Gastrocnemius medialis (tissue), 4 donors: ENCODE results near the gene MRPL12. TPM values are rescaled to one million over a fixed set of nuclear protein-coding genes. Genes with fewer than 3 reads are reported as not detected.
A peak's percentile ranks its signal among the peaks of the same experiment; 100 is the strongest.

Experiments
- ATAC-seq, 2 donors: fragments of 150-250 bp; one replicate each; pipeline ENCODE4 v1.9.1; 2016
- DNase-seq, 2 donors: peaks; one replicate each; pipeline ENCODE4 v3.0.0-alpha.2; 2019
- H3K27ac ChIP-seq, 4 donors: fragments of 200-600 bp; sonication (generic); 1 replicate in 1 of 4; 2 replicates in 3 of 4; pipeline ENCODE4 v1.5.1; 2016 to 2018; ENCODE audit warnings: mild to moderate bottlenecking in 2 of 4, moderate library complexity in 1 of 4
- H3K27me3 ChIP-seq, 3 donors: fragments of 200-600 bp; sonication (generic) in 2 of 3; 1 replicate in 1 of 3; 2 replicates in 2 of 3; pipeline versions ENCODE4 v1.5.1 to v1.6.0; 2016 to 2019; ENCODE audit warnings: mild to moderate bottlenecking in 1 of 3, moderate library complexity in 1 of 3
- H3K36me3 ChIP-seq, 2 donors: fragments of 200-600 bp; sonication (generic) in 1 of 2; one replicate each; pipeline ENCODE4 v1.5.1; 2017 to 2018
- H3K4me1 ChIP-seq, 2 donors: fragments of 200-600 bp; sonication (generic) in 1 of 2; one replicate each; pipeline ENCODE4 v1.5.1; 2016 to 2017; ENCODE audit warnings: mild to moderate bottlenecking in 2 of 2
- H3K4me3 ChIP-seq, 4 donors: fragments of 200-600 bp; sonication (generic) in 3 of 4; 1 replicate in 1 of 4; 2 replicates in 3 of 4; pipeline ENCODE4 v1.5.1; 2016 to 2019; ENCODE audit warnings: mild to moderate bottlenecking in 2 of 4
- H3K9me3 ChIP-seq, 3 donors: fragments of 200-600 bp; sonication (generic) in 2 of 3; 1 replicate in 1 of 3; 2 replicates in 2 of 3; pipeline ENCODE4 v1.5.1; 2016 to 2019
- CTCF ChIP-seq, 5 experiments: fragments of 450-650 bp in 3 of 5; fragments of 200-600 bp in 2 of 5; sonication (generic) in 2 of 5; IDR thresholded peaks in 4 of 5; conservative IDR thresholded peaks in 1 of 5; 1 replicate in 4 of 5; 2 replicates in 1 of 5; pipeline ENCODE4 v1.5.1; 2016 to 2019; ENCODE audit warnings: antibody characterized with exemption in 5 of 5, mild to moderate bottlenecking in 3 of 5, moderate library complexity in 3 of 5
- POLR2A ChIP-seq, 2 donors: fragments of 450-650 bp; IDR thresholded peaks; one replicate each; pipeline ENCODE4 v1.6.1; 2017; ENCODE audit warnings: antibody characterized with exemption in 2 of 2, mild to moderate bottlenecking in 2 of 2, moderate library complexity in 2 of 2
- in situ Hi-C, 4 donors: fragments of 200-750 bp; cut with MboI; loops; one replicate each; pipeline versions ENCODE4 v1.15.0 to v1.8.0; 2017; ENCODE audit warnings: low sequenced_read_pairs in 4 of 4
- intact Hi-C: fragments of 100-400 bp; cut with DNase I; formaldehyde crosslinking; loops from one replicate; pipeline ENCODE4 v1.15.1; 2023; ENCODE audit warnings: low total_unique reads
- total RNA-seq, 4 donors: library from RNA; depleted of rRNA; stranded (reverse); fragments of >200 nt; gene quantifications; one replicate each; pipeline versions ENCODE4 v1.1.0 to v1.2.3, GENCODE V29; 2016

The MRPL12 gene
- total RNA-seq, 4 donors from 2014 or later, result 79.1 to 117 (median 94.1) TPM

DNA sequence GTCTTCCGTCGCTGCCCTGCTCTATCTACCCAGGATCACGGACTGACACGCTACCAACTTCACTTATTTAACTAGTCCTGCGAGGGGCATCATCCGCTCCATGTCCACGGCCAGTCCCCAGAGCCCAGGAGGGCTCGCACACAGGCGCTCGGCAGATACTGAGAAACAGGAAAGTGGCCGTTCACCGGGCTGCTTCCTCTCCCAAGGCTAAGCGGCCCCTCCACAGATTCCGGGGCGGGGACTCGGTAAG lies 37.1 kb upstream of the MRPL12 start:
- in situ Hi-C loops, result no loop called here
- Histone ChIP-seq H3K36me3 (peaks cover 0 to 30% of the 10 kb centered on the region in 2 donors), H3K9me3 (no peaks in the 10 kb centered on the region), H3K27ac (peak overlapping the region; percentile 73 to 87 (median 84)), H3K27me3 (no peaks in the 10 kb centered on the region), H3K4me1 (peaks cover 19 to 21% of the 10 kb centered on the region in 2 donors), H3K4me3 (peak overlapping the region; percentile 78 to 97 (median 88))
- TF ChIP-seq CTCF (IDR thresholded peaks at IDR 0.05 in 4 of 5, conservative IDR thresholded peaks at IDR 0.05 in 1 of 5) (no peak), POLR2A (IDR thresholded peaks at IDR 0.05) (no peak)
- intact Hi-C loops, result loop anchor here (1.0 to 2.0 kb wide), 2 partner anchors 17 to 29 kb away; partner anchors contain the start of genes ARL16, NPLOC4 and TSPAN10
- DNase-seq (no peak), ATAC-seq (peak; percentile 7 to 22)

DNA sequence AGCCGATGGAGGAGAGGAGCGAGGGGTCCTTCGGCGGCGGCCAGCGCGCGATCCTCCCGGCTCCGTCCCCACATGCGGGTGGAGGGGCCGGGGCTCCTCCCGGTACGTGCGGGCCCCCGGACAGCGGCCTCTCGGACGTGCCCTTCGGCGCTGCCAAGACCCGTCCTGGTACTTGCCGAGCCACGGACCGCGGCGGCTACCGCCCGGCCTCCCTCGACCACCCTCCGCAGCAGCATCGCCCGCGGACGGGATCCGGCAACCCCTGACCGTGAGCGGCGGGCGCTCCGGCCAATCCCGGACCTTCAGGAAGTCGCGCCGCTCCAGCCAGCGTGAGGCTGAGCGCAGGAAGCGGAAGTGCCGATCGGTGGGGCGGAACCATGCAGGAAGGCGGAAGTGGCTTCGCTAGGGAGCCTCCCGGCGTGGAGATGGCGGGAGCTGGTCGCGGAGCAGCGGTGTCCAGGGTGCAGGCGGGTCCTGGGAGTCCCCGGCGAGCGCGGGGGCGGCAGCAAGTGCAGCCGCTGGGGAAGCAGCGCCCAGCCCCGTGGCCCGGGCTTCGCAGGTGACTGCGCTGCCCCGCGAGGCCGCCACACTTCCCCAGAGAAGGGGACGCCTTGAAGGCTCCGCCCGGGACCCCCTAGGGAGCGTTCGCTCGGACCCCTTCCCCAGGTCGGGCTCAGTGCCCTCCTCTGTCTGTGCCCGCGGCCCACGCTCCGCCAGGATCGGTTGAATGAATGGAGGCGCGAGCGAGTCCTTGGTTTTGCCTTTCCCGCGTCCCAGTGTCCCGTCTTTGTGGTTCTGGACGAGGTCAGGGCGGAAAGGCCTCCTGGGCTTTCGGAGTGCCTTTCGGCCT lies 36.6 kb upstream of the MRPL12 start, which contains the start of the genes CCDC137 and OXLD1:
Gene CCDC137 (plus strand): TSS at position 396 of the 850 bp plus-strand sequence. CDS start 30 bp downstream, at position 426.
Gene OXLD1 (minus strand): TSS at position 264 of the 850 bp plus-strand sequence. CDS start 28 bp downstream, at position 236.
- Histone ChIP-seq H3K9me3 (no peaks in the 10 kb centered on the region), H3K27ac (peak within 1 kb of the TSS; percentile 73 to 87 (median 84)), H3K36me3 (peaks cover 0 to 35% of the 10 kb centered on the region in 2 donors), H3K4me3 (peak within 1 kb of the TSS; percentile 78 to 97 (median 88)), H3K4me1 (peaks cover 19 to 21% of the 10 kb centered on the region in 2 donors), H3K27me3 (no peaks in the 10 kb centered on the region)
- peak; percentile 97 to 98 for ATAC-seq
- intact Hi-C loops, result loop anchor here (1.0 to 2.0 kb wide), 2 partner anchors 17 to 30 kb away; partner anchors contain the start of genes ARL16, NPLOC4 and TSPAN10
- TF ChIP-seq POLR2A (IDR thresholded peaks at IDR 0.05), result peak; percentile 69 to 88
- TF ChIP-seq CTCF (IDR thresholded peaks at IDR 0.05 in 4 of 5, conservative IDR thresholded peaks at IDR 0.05 in 1 of 5), result no peak
- peak; percentile 93 for DNase-seq
- in situ Hi-C loops, result no loop called here

DNA sequence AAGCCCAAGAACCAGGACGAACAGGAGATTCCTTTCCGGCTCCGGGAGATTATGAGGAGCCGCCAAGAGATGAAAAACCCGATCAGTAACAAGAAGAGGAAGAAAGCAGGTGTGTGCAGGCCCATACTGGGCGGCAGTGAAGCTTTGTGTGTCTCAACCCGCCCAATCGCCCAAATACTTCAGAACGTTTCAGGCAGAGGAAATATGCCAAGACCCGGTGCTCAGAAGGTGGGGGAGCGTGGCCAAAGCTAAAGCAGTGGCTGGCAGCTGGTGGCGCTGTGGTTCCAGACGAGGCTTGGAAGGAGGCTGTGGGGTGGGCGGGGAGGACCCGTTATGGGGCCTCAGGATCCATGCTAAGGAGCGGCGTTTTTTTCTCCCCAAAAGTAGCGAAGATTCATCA lies 35.4 kb upstream of the MRPL12 start:
- intact Hi-C loops, result loop anchor here (2.0 kb wide), 1 partner anchor 31 kb away; the partner anchor contains the start of genes NPLOC4 and TSPAN10
- no peak overlapping the region for H3K27ac ChIP-seq
- H3K36me3 ChIP-seq, result peaks cover 0 to 47% of the 10 kb centered on the region in 2 donors

DNA sequence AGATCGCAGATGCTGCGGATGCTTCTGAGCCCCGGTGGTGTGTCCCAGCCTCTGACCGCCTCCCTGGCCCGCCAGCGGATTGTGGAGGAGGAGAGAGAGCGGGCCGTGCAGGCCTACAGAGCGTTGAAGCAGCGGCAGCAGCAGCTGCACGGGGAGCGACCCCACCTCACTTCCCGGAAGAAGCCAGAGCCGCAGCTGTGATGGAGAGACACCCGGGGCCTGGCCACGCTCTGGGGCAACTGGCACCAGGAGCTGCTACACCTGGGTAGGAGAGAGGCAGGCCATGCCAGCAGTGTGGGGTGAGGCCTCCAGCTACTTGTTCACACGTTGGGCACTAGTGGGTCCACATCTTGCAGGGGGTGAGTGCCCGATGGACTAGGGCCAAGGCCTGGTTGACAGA lies 30.7 kb upstream of the MRPL12 start:
- Histone ChIP-seq H3K36me3 (peaks cover 0 to 59% of the 10 kb centered on the region in 2 donors), H3K27me3 (no peaks in the 10 kb centered on the region), H3K4me3 (no peak overlapping the region), H3K9me3 (no peaks in the 10 kb centered on the region), H3K27ac (no peak overlapping the region), H3K4me1 (peaks cover 2 to 7% of the 10 kb centered on the region in 2 donors)
- intact Hi-C loops (no loop called here), in situ Hi-C loops (no loop called here)
- TF ChIP-seq CTCF (IDR thresholded peaks at IDR 0.05 in 4 of 5, conservative IDR thresholded peaks at IDR 0.05 in 1 of 5) (no peak), POLR2A (IDR thresholded peaks at IDR 0.05) (no peak)
- ATAC-seq (no peak), DNase-seq (no peak)

More for the DNA sequence above, 35.4 kb upstream of the MRPL12 start:
- in situ Hi-C loops, result no loop called here
- H3K4me1 ChIP-seq, result peaks cover 19 to 21% of the 10 kb centered on the region in 2 donors
- ATAC-seq, result no peak
- no peaks in the 10 kb centered on the region for H3K27me3 ChIP-seq
- no peaks in the 10 kb centered on the region for H3K9me3 ChIP-seq
- no peak for DNase-seq
- peak overlapping the region in 1 of 4 donors; percentile 78 for H3K4me3 ChIP-seq
- TF ChIP-seq CTCF (IDR thresholded peaks at IDR 0.05 in 4 of 5, conservative IDR thresholded peaks at IDR 0.05 in 1 of 5) (no peak), POLR2A (IDR thresholded peaks at IDR 0.05) (no peak)
